Measurements from ENCODE around the gene POFUT1. TPM values are rescaled to one million over a fixed set of nuclear protein-coding genes. Genes with fewer than 3 reads are reported as not detected.

POFUT1 gene
- total RNA-seq, 1 experiment from 2014 or later = 51.3 TPM

DNA sequence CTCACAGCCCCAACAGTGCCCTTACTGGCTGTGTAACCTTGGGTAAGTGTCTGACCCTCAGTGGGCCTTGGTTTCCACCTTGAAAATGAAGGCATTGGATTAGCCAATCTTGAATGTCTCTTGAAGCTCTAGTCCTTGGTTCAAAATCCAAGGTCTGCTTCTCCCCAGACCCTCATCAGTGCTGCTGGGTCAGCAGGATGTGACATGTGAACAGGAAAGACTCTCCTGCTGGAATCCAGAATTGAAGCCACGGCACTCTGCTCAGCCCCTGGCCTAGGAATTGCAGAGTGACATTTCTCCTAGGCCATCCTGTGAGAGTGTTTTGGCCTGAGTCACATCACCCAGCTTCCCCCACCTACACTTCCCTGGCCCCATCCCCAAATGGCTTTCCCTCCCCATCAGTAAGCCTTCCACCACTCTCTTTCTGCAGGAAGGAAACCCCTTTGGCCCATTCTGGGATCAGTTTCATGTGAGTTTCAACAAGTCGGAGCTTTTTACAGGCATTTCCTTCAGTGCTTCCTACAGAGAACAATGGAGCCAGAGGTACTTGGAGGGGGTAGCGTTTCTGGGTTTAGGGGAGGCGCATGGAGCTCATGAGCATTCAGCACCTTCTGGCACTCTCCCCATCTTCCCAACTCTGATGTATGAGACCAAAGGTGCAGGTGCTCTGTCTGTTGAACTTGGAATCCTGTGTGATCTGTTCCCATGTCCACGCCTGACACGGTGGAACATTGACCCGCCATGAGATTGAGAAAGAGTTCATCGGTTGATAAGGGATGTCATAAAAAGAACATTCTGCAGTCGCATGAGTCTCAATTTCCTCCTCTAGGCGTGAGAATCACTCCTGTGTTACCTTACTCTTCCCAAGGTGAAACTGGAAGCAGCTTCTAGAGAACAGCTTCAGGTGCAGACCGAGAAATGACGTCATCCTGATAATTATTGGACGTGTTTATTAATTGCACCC is 8.8 kb downstream of the POFUT1 start:
- Histone ChIP-seq H3F3A (ENCODE audit: insufficient read depth, low read depth) (no peaks in the 10 kb centered on the region), H2AFZ (no peak overlapping the region), H3K27me3 (ENCODE audit: insufficient read depth, low read depth) (no peaks in the 10 kb centered on the region), H3K9me2 (ENCODE audit: insufficient read depth) (no peaks in the 10 kb centered on the region), H3K9me3 (ENCODE audit: insufficient read depth, low read depth) (no peaks in the 10 kb centered on the region), H3K4me1 (replicated peaks; ENCODE audit: insufficient read depth) (no peaks in the 10 kb centered on the region), H3K4me2 (no peak overlapping the region), H3K4me3 (no peak overlapping the region), H3K79me2 (ENCODE audit: low read depth) (no peaks in the 10 kb centered on the region), H4K20me1 (ENCODE audit: insufficient read depth) (no peaks in the 10 kb centered on the region; the same call in 1 of the 2 replicates), H3K36me3 (ENCODE audit: low read depth) (peaks cover 9% of the 10 kb centered on the region), H3K27ac (no peak overlapping the region)
- no TSS peak for BruUV-seq (replicated peaks)
- POLR2A ChIA-PET (ENCODE audit: unreplicated experiment) = no interaction called here
- intact Hi-C loops (cut with micrococcal nuclease; ENCODE audit: unreplicated experiment) = no loop called here
- CTCF ChIA-PET = no interaction called here
- no peak for TF ChIP-seq EZH2 (IDR thresholded peaks at IDR 0.05; ENCODE audit: low read depth)
- TF ChIP-seq, protein P1, sequence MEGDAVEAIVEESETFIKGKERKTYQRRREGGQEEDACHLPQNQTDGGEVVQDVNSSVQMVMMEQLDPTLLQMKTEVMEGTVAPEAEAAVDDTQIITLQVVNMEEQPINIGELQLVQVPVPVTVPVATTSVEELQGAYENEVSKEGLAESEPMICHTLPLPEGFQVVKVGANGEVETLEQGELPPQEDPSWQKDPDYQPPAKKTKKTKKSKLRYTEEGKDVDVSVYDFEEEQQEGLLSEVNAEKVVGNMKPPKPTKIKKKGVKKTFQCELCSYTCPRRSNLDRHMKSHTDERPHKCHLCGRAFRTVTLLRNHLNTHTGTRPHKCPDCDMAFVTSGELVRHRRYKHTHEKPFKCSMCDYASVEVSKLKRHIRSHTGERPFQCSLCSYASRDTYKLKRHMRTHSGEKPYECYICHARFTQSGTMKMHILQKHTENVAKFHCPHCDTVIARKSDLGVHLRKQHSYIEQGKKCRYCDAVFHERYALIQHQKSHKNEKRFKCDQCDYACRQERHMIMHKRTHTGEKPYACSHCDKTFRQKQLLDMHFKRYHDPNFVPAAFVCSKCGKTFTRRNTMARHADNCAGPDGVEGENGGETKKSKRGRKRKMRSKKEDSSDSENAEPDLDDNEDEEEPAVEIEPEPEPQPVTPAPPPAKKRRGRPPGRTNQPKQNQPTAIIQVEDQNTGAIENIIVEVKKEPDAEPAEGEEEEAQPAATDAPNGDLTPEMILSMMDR (conservative IDR thresholded peaks at IDR 0.05) = no peak
- no peak for DNase-seq

DNA sequence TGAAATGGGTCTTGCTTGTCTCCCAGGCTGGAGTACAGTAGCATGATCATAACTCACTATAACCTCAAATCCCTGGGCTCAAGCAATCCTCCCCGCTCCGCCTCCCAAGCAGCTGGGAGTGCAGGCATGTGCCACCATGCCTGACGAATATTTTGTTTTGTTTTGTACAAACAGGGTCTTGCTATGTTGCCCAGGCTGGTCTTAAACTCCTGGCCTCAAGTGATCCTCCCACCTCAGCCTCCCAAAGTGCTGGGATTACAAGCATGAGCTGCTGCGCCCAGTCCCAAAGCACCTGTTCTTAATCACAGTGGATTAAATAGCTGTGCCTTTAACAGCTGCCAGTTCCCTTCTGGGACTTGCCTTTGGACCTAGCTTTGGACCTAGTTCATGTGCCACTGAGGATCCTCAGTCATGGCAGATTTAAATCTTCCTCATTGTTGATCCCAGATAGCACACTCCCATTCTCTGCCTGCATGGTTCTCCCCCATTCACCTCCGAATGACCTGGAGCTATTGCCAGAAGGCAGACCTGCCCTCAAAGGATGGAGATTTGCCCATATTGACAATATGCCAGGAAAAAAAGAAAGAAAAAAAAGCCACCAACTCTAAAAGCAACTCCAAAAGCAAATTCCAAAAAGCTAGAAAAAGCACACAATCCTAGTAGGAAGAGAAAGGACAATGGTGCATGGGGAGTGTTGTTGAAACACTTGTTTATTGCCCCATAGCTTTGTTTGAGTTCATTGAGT is 10.6 kb downstream of the POFUT1 start:
- intact Hi-C loops (cut with micrococcal nuclease; ENCODE audit: unreplicated experiment) = no loop called here
- H3K27me3 ChIP-seq (ENCODE audit: insufficient read depth, low read depth) = no peaks in the 10 kb centered on the region
- no peak overlapping the region for H3K27ac ChIP-seq
- H3F3A ChIP-seq (ENCODE audit: insufficient read depth, low read depth) = no peaks in the 10 kb centered on the region
- no peak overlapping the region for H2AFZ ChIP-seq
- H3K79me2 ChIP-seq (ENCODE audit: low read depth) = no peaks in the 10 kb centered on the region
- no peak overlapping the region for H3K4me2 ChIP-seq
- CTCF ChIA-PET = interaction anchor here (0.6 kb wide), 1 partner anchor 358 kb away, joined by 6 read pairs; no protein-coding TSS in a partner anchor
- H3K9me3 ChIP-seq (ENCODE audit: insufficient read depth, low read depth) = no peaks in the 10 kb centered on the region
- no peaks in the 10 kb centered on the region for H3K4me1 ChIP-seq (replicated peaks; ENCODE audit: insufficient read depth)
- TF ChIP-seq, protein P1 (conservative IDR thresholded peaks at IDR 0.05) = no peak
- no peak for TF ChIP-seq EZH2 (IDR thresholded peaks at IDR 0.05; ENCODE audit: low read depth)
- peaks cover 12% of the 10 kb centered on the region for H3K36me3 ChIP-seq (ENCODE audit: low read depth)
- no peak overlapping the region for H3K4me3 ChIP-seq
- H3K9me2 ChIP-seq (ENCODE audit: insufficient read depth) = no peaks in the 10 kb centered on the region
- DNase-seq = no peak
- no TSS peak for BruUV-seq (replicated peaks)
- POLR2A ChIA-PET (ENCODE audit: unreplicated experiment) = interaction anchor here (0.6 to 1.1 kb wide), 2 partner anchors 9 to 118 kb away, joined by 4 to 12 read pairs; no protein-coding TSS in a partner anchor
- H4K20me1 ChIP-seq (ENCODE audit: insufficient read depth) = no peaks in the 10 kb centered on the region; the same call in 1 of the 2 replicates

DNA sequence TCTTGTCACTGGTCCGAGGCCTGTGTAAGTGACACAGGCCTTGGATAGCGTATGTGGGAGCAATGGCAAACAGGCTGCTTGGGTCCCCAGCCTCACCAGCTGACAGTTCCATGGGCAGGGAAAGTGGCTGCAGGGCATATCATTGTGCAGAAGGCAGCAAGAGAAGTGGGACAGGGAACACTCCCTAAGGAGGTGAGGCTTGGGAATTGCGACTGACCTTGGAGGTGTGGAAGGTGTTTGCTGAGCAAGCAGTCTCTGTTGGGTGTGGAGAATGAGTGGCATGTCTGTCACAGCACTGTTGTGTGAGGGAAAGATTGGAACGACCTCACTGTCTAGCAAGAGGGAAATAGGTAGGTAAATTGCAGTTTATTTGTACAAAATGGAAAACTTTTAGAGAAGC is 16.8 kb downstream of the POFUT1 start:
- ChIA-PET CTCF (no interaction called here), POLR2A (ENCODE audit: unreplicated experiment) (no interaction called here)
- Histone ChIP-seq H3K4me1 (replicated peaks; ENCODE audit: insufficient read depth) (no peaks in the 10 kb centered on the region), H3K79me2 (ENCODE audit: low read depth) (no peaks in the 10 kb centered on the region), H2AFZ (no peak overlapping the region), H3K4me3 (no peak overlapping the region), H3K9me2 (ENCODE audit: insufficient read depth) (no peaks in the 10 kb centered on the region), H4K20me1 (ENCODE audit: insufficient read depth) (no peaks in the 10 kb centered on the region; the same call in 1 of the 2 replicates), H3K36me3 (ENCODE audit: low read depth) (peaks cover 6% of the 10 kb centered on the region), H3K4me2 (no peak overlapping the region), H3K27me3 (ENCODE audit: insufficient read depth, low read depth) (no peaks in the 10 kb centered on the region), H3K9me3 (ENCODE audit: insufficient read depth, low read depth) (no peaks in the 10 kb centered on the region), H3F3A (ENCODE audit: insufficient read depth, low read depth) (no peaks in the 10 kb centered on the region), H3K27ac (no peak overlapping the region)
- intact Hi-C loops (cut with micrococcal nuclease; ENCODE audit: unreplicated experiment) = no loop called here
- TF ChIP-seq, protein P1 (conservative IDR thresholded peaks at IDR 0.05) = no peak
- no peak for TF ChIP-seq EZH2 (IDR thresholded peaks at IDR 0.05; ENCODE audit: low read depth)
- DNase-seq = no peak
- BruUV-seq (replicated peaks) = no TSS peak

Measured in PC-9 (cell line).